Measurements from ENCODE around the gene CYB5R4. TPM values are rescaled to one million over a fixed set of nuclear protein-coding genes. Genes with fewer than 3 reads are reported as not detected.

CYB5R4 gene
- total and polyA plus RNA-seq, 2 of the 8 experiments (the other 6 are each of a cell fraction or from before 2014, with no cell fraction given): 2.8 to 14.6 TPM

DNA sequence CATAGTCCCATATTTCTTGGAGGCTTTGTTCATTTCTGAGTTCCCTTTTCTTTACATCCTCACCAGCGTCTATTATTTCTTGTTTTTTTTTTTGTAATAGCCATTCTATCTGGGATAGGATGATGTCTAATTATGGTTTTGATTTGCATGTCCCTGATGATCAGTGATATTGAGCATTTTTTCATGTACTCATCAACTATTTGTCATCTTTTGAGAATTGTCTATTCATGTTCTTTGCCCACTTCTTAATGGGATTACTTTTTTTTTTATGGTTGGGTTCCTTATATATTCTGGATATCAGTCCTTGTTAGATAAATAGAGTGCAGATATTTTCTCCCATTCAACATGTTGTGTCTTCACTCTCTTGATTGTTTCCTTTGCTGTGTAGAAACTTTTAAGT lies 42.1 kb downstream of the CYB5R4 start:
- FAIRE-seq (no peak), DNase-seq (ENCODE audit: low read depth in 1 of 2, low spot score in 2 of 2) (no peak)
- Histone ChIP-seq H3K27ac (ENCODE audit: low read depth, low read length) (no peak overlapping the region), H2BK20ac (ENCODE audit: low read length) (no peak overlapping the region), H3K4me3 (ENCODE audit: extremely low read depth in 1 of 4, insufficient read depth in 2 of 4, low read depth in 3 of 4, low read length in 4 of 4) (no peak overlapping the region), H2BK12ac (ENCODE audit: low read depth, low read length) (no peak overlapping the region), H3K56ac (replicated peaks; ENCODE audit: insufficient read length, low read depth, low read length) (no peak overlapping the region), H3K9ac (replicated peaks in 1 of 4; ENCODE audit: extremely low read depth in 1 of 4, low read depth in 3 of 4, low read length in 3 of 4) (no peak overlapping the region), H3K27me3 (replicated peaks in 1 of 4; ENCODE audit: control insufficient read depth in 3 of 4, extremely low read depth in 1 of 4, insufficient read depth in 3 of 4, low read length in 3 of 4) (no peaks in the 10 kb centered on the region), H3K9me3 (ENCODE audit: insufficient read depth in 2 of 2, low read depth in 1 of 2, low read length in 1 of 2) (no peaks in the 10 kb centered on the region), H4K20me1 (replicated peaks in 1 of 2; ENCODE audit: control insufficient read depth in 1 of 2, insufficient read depth in 2 of 2, low read length in 2 of 2) (no peaks in the 10 kb centered on the region), H3K18ac (ENCODE audit: extremely low read depth, low read length) (no peak overlapping the region), H3K4me1 (replicated peaks in 1 of 4; ENCODE audit: control insufficient read depth in 3 of 4, insufficient read depth in 4 of 4, low read length in 3 of 4) (no peaks in the 10 kb centered on the region; a peak in 1 of 7 replicates), H4K5ac (ENCODE audit: insufficient read length, low read depth, low read length) (no peak overlapping the region), H3K79me1 (ENCODE audit: low read depth, low read length) (peaks cover 4% of the 10 kb centered on the region; the same call in 1 of the 2 replicates), H2AFZ (ENCODE audit: low read length) (no peak overlapping the region), H3K14ac (ENCODE audit: insufficient read length) (no peak overlapping the region), H2AK5ac (ENCODE audit: low read depth, low read length) (no peak overlapping the region), H3K23ac (ENCODE audit: insufficient read length) (no peak overlapping the region), H4K91ac (replicated peaks; ENCODE audit: insufficient read length, low read length) (no peak overlapping the region), H2BK120ac (replicated peaks; ENCODE audit: low read depth, low read length) (no peak overlapping the region), H3K23me2 (ENCODE audit: low read depth, low read length) (no peaks in the 10 kb centered on the region), H3K79me2 (ENCODE audit: control insufficient read depth in 1 of 2, insufficient read depth in 2 of 2, low read length in 2 of 2) (peaks cover 0 to 32% of the 10 kb centered on the region in 2 experiments; a peak in 2 of 4 replicates), H3K4me2 (ENCODE audit: insufficient read depth in 1 of 2, low read depth in 2 of 2, low read length in 2 of 2) (no peak overlapping the region), H4K8ac (ENCODE audit: extremely low read depth, insufficient read depth, low read length) (no peak overlapping the region), H2BK15ac (ENCODE audit: low read length) (no peak overlapping the region), H3K4ac (replicated peaks; ENCODE audit: insufficient read length, low read depth, low read length) (no peak overlapping the region), H2BK5ac (ENCODE audit: low read depth, low read length) (no peak overlapping the region), H3K36me3 (ENCODE audit: control insufficient read depth in 2 of 4, insufficient read depth in 4 of 4, low read length in 3 of 4) (no peaks in the 10 kb centered on the region; a peak in 1 of 8 replicates)
- POLR2A ChIA-PET (ENCODE audit: partially characterized antibody): no interaction called here
- CTCF ChIA-PET (ENCODE audit: partially characterized antibody): no interaction called here
- TF ChIP-seq TAF7 (optimal IDR thresholded peaks at IDR 0.05; ENCODE audit: borderline replicate concordance, low read depth, low read length) (no peak), CHD1 (IDR thresholded peaks at IDR 0.05; ENCODE audit: low read depth, low read length) (no peak), MAFK (IDR thresholded peaks at IDR 0.05; ENCODE audit: low read depth, low read length) (no peak), SP1 (IDR thresholded peaks at IDR 0.05; ENCODE audit: low read depth, low read length) (no peak), TBP (IDR thresholded peaks at IDR 0.05; ENCODE audit: low read depth, low read length) (no peak), CBX8 (IDR thresholded peaks at IDR 0.05; ENCODE audit: borderline replicate concordance, low read depth, low read length) (no peak), BCL11A (IDR thresholded peaks at IDR 0.05; ENCODE audit: low read depth in 2 of 2, low read length in 2 of 2) (no peak), RFX5 (IDR thresholded peaks at IDR 0.05; ENCODE audit: borderline replicate concordance, low read depth, low read length) (no peak), KDM1A (IDR thresholded peaks at IDR 0.05; ENCODE audit: borderline replicate concordance, low read length) (no peak), FOSL1 (IDR thresholded peaks at IDR 0.05; ENCODE audit: insufficient read depth, low read depth, low read length) (no peak), BRCA1 (IDR thresholded peaks at IDR 0.05; ENCODE audit: low read depth, low read length) (no peak), PHF8 (conservative IDR thresholded peaks at IDR 0.05; ENCODE audit: low read depth, low read length) (no peak)
- TF ChIP-seq, protein P1, sequence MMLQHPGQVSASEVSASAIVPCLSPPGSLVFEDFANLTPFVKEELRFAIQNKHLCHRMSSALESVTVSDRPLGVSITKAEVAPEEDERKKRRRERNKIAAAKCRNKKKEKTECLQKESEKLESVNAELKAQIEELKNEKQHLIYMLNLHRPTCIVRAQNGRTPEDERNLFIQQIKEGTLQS (IDR thresholded peaks at IDR 0.05; ENCODE audit: insufficient read depth, low read depth, low read length): no peak
- 94% methylated on average over 1 of the region's 1 CpG; no CpG with 5 or more reads in 1 of the 2 experiments for WGBS, 2 experiments (ENCODE audit: extremely low coverage in 1 of 2, insufficient coverage in 1 of 2, insufficient read length in 1 of 2, insufficient replicate concordance in 2 of 2, low coverage in 1 of 2, low lambda C conversion rate in 2 of 2, missing lambda C conversion rate in 1 of 2)
